ENCODE results near the gene RPTOR.

DNA sequence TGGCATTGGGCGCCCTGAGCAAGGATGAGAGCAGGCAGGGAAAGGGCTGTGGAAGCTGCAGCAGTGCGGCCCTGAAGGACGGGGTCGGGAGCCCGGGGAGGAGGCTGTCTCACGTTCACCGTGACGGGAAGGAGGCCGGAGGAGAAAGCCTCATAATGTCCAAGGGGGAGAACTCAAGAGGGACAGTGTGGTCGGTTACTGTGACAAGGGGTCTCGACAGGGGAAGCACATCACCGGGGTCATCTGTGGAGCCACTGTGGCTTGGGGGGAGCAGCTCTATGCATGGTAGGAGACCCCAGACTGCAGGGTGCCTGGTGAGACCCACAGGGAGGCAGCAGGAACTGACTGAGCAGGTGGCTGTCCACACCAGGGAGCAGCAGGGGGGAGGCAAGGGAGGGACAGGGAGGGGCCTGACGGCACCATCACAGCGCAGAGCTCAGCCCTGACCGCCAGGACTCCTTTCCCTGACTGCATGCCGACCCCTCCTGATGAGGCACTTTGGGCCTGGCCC, 292.4 kb downstream of the RPTOR start:
- TF ChIP-seq CTCF (IDR thresholded peaks at IDR 0.05; ENCODE audit: poor library complexity, severe bottlenecking) (no peak), EP300 (conservative IDR thresholded peaks at IDR 0.05; ENCODE audit: poor library complexity, severe bottlenecking) (no peak), SMC3 (conservative IDR thresholded peaks at IDR 0.05; ENCODE audit: poor library complexity) (no peak), TAF1 (IDR thresholded peaks at IDR 0.05; ENCODE audit: low read depth) (no peak), REST (IDR thresholded peaks at IDR 0.05; ENCODE audit: borderline replicate concordance) (no peak), MXI1 (conservative IDR thresholded peaks at IDR 0.05; ENCODE audit: poor library complexity, severe bottlenecking) (no peak)
